Natural killer cell (primary cell): ENCODE data around the gene PHIP. TPM values are rescaled to one million over a fixed set of nuclear protein-coding genes. Genes with fewer than 3 reads are reported as not detected.

Source experiments
- ATAC-seq, 3 donors: fragments of 150-1000 bp in 2 of 3; fragments of 200-7000 bp in 1 of 3; cut with Tn5 transposase; 1 replicate in 1 of 3; 2 replicates in 2 of 3; pipeline ENCODE4 v1.10.0; 2021; ENCODE audit warnings: mild to moderate bottlenecking in 2 of 3, moderate library complexity in 2 of 3
- DNase-seq, 2 donors: peaks; one replicate each; pipeline versions ENCODE4 v3.0.0 to v3.0.0-alpha.2; 2013 to 2021; ENCODE audit warnings: mixed read lengths in 1 of 2
- H3K27ac ChIP-seq: one replicate; pipeline ENCODE4 v1.5.1; 2013; ENCODE audit warnings: mild to moderate bottlenecking, low read length
- H3K27me3 ChIP-seq: one replicate; pipeline ENCODE4 v1.6.1; 2013; ENCODE audit warnings: low read length; ENCODE audit not compliant: control insufficient read depth, insufficient read depth
- H3K36me3 ChIP-seq: one replicate; pipeline ENCODE4 v1.6.1; 2013; ENCODE audit warnings: low read length; ENCODE audit not compliant: control insufficient read depth, insufficient read depth
- H3K4me1 ChIP-seq: one replicate; pipeline ENCODE4 v1.6.1; 2013; ENCODE audit warnings: low read length; ENCODE audit not compliant: control insufficient read depth, insufficient read depth
- H3K4me3 ChIP-seq: one replicate; pipeline ENCODE4 v1.5.1; 2013; ENCODE audit warnings: low read length
- H3K9me3 ChIP-seq: one replicate; pipeline ENCODE4 v1.6.1; 2013; ENCODE audit warnings: low read length; ENCODE audit not compliant: control insufficient read depth, insufficient read depth
- H3K27ac Mint-ChIP-seq, 2 donors: one replicate each; pipeline ENCODE4 v1.8.0; 2022; ENCODE audit warnings: mild to moderate bottlenecking in 2 of 2, mixed read lengths in 2 of 2, moderate library complexity in 1 of 2
- H3K27me3 Mint-ChIP-seq, 2 donors: one replicate each; pipeline ENCODE4 v1.8.0; 2022; ENCODE audit warnings: low read depth in 2 of 2, mixed read lengths in 2 of 2
- H3K36me3 Mint-ChIP-seq: one replicate; pipeline ENCODE4 v1.8.0; 2022; ENCODE audit warnings: mixed read lengths
- H3K4me1 Mint-ChIP-seq, 2 donors: one replicate each; pipeline ENCODE4 v1.8.0; 2022; ENCODE audit warnings: mixed read lengths in 2 of 2
- H3K4me3 Mint-ChIP-seq: one replicate; pipeline ENCODE4 v1.8.0; 2022; ENCODE audit warnings: mild to moderate bottlenecking, moderate library complexity, mixed read lengths
- H3K9me3 Mint-ChIP-seq, 2 donors: one replicate each; pipeline ENCODE4 v1.8.0; 2022; ENCODE audit warnings: mixed read lengths in 2 of 2
- WGBS: methylation state at CpG from one replicate; pipeline ENCODE4 v1.1.7; 2013; ENCODE audit warnings: missing lambda C conversion rate; ENCODE audit not compliant: insufficient coverage; 5-methylcytosine and 5-hydroxymethylcytosine counted together
- intact Hi-C: fragments of 100-400 bp; cut with micrococcal nuclease; formaldehyde crosslinking; loops from one replicate; pipeline ENCODE4 v1.14.2; 2022
- total RNA-seq, 4 donors: library from RNA; stranded (reverse); fragments of 120-200 nt in 1 of 4; gene quantifications; one replicate each; pipeline versions ENCODE4 v1.2.3 to v1.2.4, GENCODE V29; 2013 to 2022
- TF ChIP-seq, protein P1 (sequence below): fragments of 200-600 bp; IDR thresholded peaks from one replicate; pipeline ENCODE4 v1.8.0; 2022; ENCODE audit warnings: antibody characterized with exemption

The PHIP gene
- total RNA-seq, 3 donors from 2014 or later (not counting 1 experiment from before 2014, with no cell fraction given): 38.5 to 45.6 (median 42.5) TPM

DNA sequence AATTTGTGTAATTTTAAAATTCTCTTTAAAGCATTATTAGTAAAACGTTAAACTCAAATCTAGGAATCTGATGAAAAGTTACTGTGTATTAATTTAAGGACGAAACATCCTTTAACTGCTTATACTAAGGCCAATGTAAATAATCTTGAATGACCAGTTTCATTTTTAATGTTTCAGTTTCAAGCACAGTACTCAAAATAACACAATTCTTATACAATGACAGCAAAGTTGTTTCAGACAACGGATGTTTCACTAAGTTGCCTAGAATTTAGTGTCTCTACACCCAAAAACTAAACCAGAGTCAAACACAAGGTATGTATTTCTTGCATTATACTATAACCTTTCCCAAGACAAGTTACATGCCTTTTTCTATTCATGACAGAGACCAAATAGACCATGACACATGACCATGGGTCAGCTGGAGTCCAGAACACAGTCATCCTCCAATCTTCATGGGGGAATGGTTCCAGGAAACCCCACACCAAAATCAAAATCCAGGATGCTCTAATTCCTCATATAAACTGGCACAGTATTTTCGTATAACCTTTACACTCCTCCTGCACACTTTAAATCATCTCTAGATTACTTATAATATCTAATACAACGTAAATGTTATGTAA lies 7.7 kb downstream of the PHIP start:
- no peak overlapping the region for H3K27ac ChIP-seq

DNA sequence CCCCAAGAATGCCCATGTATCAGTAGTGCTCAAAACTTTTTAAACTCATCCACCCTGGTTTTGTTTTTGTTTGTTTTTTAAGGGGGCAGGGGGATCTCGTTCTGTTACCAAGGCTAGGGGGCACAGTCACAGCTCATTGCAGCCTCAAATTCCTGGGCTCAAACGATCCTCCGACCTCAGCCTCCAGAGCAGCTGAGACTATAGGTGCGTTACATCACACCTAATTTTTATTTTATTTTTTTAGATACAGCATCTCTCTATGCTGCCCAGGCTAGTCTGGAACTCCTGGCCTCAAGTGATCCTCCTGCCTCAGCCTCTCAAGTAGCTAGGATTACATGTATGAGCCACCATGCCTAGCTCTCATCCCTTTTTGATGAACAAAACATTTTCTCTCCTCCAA lies 11.2 kb downstream of the PHIP start:
- Histone ChIP-seq H3K4me1 (no peaks in the 10 kb centered on the region), H3K27ac (no peak overlapping the region), H3K36me3 (no peaks in the 10 kb centered on the region), H3K4me3 (no peak overlapping the region), H3K27me3 (no peaks in the 10 kb centered on the region), H3K9me3 (no peaks in the 10 kb centered on the region)
- no peak overlapping the region for H3K27ac Mint-ChIP-seq
- DNase-seq (no peak), ATAC-seq (no peak)
- 95% methylated on average over 4 of the region's 4 CpGs for WGBS
- no peaks in the 10 kb centered on the region for H3K9me3 Mint-ChIP-seq
- no peaks in the 10 kb centered on the region for H3K36me3 Mint-ChIP-seq
- H3K4me3 Mint-ChIP-seq: no peak overlapping the region
- H3K4me1 Mint-ChIP-seq: peaks cover 11 to 13% of the 10 kb centered on the region in 2 donors
- TF ChIP-seq, protein P1, sequence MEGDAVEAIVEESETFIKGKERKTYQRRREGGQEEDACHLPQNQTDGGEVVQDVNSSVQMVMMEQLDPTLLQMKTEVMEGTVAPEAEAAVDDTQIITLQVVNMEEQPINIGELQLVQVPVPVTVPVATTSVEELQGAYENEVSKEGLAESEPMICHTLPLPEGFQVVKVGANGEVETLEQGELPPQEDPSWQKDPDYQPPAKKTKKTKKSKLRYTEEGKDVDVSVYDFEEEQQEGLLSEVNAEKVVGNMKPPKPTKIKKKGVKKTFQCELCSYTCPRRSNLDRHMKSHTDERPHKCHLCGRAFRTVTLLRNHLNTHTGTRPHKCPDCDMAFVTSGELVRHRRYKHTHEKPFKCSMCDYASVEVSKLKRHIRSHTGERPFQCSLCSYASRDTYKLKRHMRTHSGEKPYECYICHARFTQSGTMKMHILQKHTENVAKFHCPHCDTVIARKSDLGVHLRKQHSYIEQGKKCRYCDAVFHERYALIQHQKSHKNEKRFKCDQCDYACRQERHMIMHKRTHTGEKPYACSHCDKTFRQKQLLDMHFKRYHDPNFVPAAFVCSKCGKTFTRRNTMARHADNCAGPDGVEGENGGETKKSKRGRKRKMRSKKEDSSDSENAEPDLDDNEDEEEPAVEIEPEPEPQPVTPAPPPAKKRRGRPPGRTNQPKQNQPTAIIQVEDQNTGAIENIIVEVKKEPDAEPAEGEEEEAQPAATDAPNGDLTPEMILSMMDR: no peak
- no peaks in the 10 kb centered on the region for H3K27me3 Mint-ChIP-seq
- intact Hi-C loops: no loop called here

More for the DNA sequence above, 7.7 kb downstream of the PHIP start:
- no peaks in the 10 kb centered on the region for H3K4me1 ChIP-seq
- H3K4me3 Mint-ChIP-seq: no peak overlapping the region
- no peaks in the 10 kb centered on the region for H3K27me3 Mint-ChIP-seq
- no peak overlapping the region for H3K4me3 ChIP-seq
- no peaks in the 10 kb centered on the region for H3K9me3 Mint-ChIP-seq
- H3K36me3 ChIP-seq: no peaks in the 10 kb centered on the region
- peaks cover 25 to 28% of the 10 kb centered on the region in 2 donors for H3K4me1 Mint-ChIP-seq
- ATAC-seq (no peak), DNase-seq (no peak)
- intact Hi-C loops: loop anchor here (10.0 kb wide), 1 partner anchor 934 kb away; the partner anchor contains the start of gene TTK
- no peaks in the 10 kb centered on the region for H3K36me3 Mint-ChIP-seq
- WGBS: 60% methylated on average over 1 of the region's 5 CpGs
- H3K9me3 ChIP-seq: no peaks in the 10 kb centered on the region
- H3K27me3 ChIP-seq: no peaks in the 10 kb centered on the region
- TF ChIP-seq, protein P1: no peak
- peak overlapping the region in 1 of 2 donors; percentile 47 for H3K27ac Mint-ChIP-seq

DNA sequence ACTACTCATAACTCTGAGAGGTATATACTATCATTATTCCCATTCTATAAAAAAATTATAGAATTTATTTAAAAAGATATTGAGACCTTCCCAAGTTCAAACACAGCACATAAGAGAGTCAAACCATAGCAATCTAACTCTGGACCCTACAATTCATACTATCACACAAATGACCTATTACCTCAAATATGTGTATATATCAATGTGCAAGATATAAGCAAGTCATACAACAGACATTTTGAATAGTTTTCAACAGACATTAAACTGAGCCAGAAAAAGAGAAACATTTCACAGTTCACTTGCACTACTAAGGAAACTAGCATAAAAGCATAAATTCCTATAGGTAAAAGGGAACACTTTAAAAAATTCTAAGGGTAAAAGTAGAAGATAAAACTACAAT lies 11.7 kb downstream of the PHIP start:
- DNase-seq (no peak), ATAC-seq (no peak)
- no peak overlapping the region for H3K4me3 ChIP-seq
- H3K36me3 ChIP-seq: no peaks in the 10 kb centered on the region
- H3K4me1 Mint-ChIP-seq: peaks cover 11 to 12% of the 10 kb centered on the region in 2 donors
- intact Hi-C loops: no loop called here
- H3K27me3 Mint-ChIP-seq: no peaks in the 10 kb centered on the region
- TF ChIP-seq, protein P1: no peak
- H3K9me3 Mint-ChIP-seq: no peaks in the 10 kb centered on the region
- no peak overlapping the region for H3K27ac Mint-ChIP-seq
- H3K4me3 Mint-ChIP-seq: no peak overlapping the region
- no peaks in the 10 kb centered on the region for H3K27me3 ChIP-seq
- H3K9me3 ChIP-seq: no peaks in the 10 kb centered on the region
- H3K36me3 Mint-ChIP-seq: no peaks in the 10 kb centered on the region
- H3K4me1 ChIP-seq: no peaks in the 10 kb centered on the region
- no peak overlapping the region for H3K27ac ChIP-seq

DNA sequence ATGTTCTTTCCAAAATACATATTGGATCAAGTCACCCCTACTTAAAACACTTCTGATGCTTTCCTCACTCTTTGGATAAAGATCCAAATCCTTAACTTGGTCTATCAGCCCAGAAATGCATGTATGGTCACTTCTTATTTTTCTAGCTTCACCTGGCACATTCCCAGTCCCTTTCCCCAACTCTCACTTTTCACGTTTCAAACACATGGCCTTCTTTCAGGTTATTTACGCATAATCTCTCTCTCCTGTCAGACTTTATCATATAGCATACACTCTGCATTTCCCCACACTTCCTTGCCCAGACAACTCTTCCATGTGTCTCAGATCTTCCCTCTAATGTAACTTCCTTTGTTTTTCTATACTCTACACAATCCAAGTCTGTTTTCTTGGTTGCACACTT lies 12.8 kb downstream of the PHIP start:
- Histone ChIP-seq H3K36me3 (peaks cover 4% of the 10 kb centered on the region), H3K27ac (no peak overlapping the region), H3K4me1 (no peaks in the 10 kb centered on the region), H3K27me3 (no peaks in the 10 kb centered on the region), H3K4me3 (no peak overlapping the region), H3K9me3 (no peaks in the 10 kb centered on the region)
- no peaks in the 10 kb centered on the region for H3K36me3 Mint-ChIP-seq
- ATAC-seq (no peak), DNase-seq (no peak)
- no peak overlapping the region for H3K4me3 Mint-ChIP-seq
- peaks cover 1 to 2% of the 10 kb centered on the region in 2 donors for H3K4me1 Mint-ChIP-seq
- H3K9me3 Mint-ChIP-seq: no peaks in the 10 kb centered on the region
- TF ChIP-seq, protein P1: no peak
- no peak overlapping the region for H3K27ac Mint-ChIP-seq
- intact Hi-C loops: no loop called here
- no peaks in the 10 kb centered on the region for H3K27me3 Mint-ChIP-seq
- 94% methylated on average over 2 of the region's 2 CpGs for WGBS
